ENCODE data around the gene BOLA3.

GRCh38 chr2:74109551-74109950, 38.2 kb downstream of the BOLA3 start:
- TF ChIP-seq EZH2 (optimal IDR thresholded peaks at IDR 0.05; ENCODE audit: low read depth, low read length) = no peak
- TF ChIP-seq, protein P1, sequence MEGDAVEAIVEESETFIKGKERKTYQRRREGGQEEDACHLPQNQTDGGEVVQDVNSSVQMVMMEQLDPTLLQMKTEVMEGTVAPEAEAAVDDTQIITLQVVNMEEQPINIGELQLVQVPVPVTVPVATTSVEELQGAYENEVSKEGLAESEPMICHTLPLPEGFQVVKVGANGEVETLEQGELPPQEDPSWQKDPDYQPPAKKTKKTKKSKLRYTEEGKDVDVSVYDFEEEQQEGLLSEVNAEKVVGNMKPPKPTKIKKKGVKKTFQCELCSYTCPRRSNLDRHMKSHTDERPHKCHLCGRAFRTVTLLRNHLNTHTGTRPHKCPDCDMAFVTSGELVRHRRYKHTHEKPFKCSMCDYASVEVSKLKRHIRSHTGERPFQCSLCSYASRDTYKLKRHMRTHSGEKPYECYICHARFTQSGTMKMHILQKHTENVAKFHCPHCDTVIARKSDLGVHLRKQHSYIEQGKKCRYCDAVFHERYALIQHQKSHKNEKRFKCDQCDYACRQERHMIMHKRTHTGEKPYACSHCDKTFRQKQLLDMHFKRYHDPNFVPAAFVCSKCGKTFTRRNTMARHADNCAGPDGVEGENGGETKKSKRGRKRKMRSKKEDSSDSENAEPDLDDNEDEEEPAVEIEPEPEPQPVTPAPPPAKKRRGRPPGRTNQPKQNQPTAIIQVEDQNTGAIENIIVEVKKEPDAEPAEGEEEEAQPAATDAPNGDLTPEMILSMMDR (IDR thresholded peaks at IDR 0.05; ENCODE audit: low read length) = no peak
- TF ChIP-seq EZH2phosphoT487 (IDR thresholded peaks at IDR 0.05; ENCODE audit: low read length) = no peak

Data from MM.1S (cell line).